Measurements from ENCODE around the gene GSN. TPM values are rescaled to one million over a fixed set of nuclear protein-coding genes. Genes with fewer than 3 reads are reported as not detected.

Gene GSN
- total and polyA plus RNA-seq, 9 of the 15 experiments (the other 6 are each of a cell fraction or from before 2014, with no cell fraction given), result 0.39 to 16.6 (median 8.2) TPM

GRCh38 chr9:121299467-121300282 lies 31.7 kb downstream of the GSN start:
- CTCF ChIA-PET (ENCODE audit: low intra/inter-chr PET ratio), result no interaction called here
- H3K4me3 ChIP-seq, result no peak overlapping the region
- no peaks in the 10 kb centered on the region for H4K20me1 ChIP-seq (replicated peaks; ENCODE audit: control insufficient read depth, insufficient read depth, low read length)
- H3K79me2 ChIP-seq (ENCODE audit: control insufficient read depth, insufficient read depth, low read length), result no peaks in the 10 kb centered on the region
- BruUV-seq (replicated peaks), result no TSS peak
- no peak overlapping the region for H3K4me2 ChIP-seq (ENCODE audit: insufficient read depth, low read length)
- no peak for FAIRE-seq
- TF ChIP-seq, protein P1, sequence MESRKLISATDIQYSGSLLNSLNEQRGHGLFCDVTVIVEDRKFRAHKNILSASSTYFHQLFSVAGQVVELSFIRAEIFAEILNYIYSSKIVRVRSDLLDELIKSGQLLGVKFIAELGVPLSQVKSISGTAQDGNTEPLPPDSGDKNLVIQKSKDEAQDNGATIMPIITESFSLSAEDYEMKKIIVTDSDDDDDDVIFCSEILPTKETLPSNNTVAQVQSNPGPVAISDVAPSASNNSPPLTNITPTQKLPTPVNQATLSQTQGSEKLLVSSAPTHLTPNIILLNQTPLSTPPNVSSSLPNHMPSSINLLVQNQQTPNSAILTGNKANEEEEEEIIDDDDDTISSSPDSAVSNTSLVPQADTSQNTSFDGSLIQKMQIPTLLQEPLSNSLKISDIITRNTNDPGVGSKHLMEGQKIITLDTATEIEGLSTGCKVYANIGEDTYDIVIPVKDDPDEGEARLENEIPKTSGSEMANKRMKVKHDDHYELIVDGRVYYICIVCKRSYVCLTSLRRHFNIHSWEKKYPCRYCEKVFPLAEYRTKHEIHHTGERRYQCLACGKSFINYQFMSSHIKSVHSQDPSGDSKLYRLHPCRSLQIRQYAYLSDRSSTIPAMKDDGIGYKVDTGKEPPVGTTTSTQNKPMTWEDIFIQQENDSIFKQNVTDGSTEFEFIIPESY (CRISPR knock-in tag; IDR thresholded peaks at IDR 0.05), result peak; percentile 51; the same call in 1 of the 2 replicates
- no peak for TF ChIP-seq CREB3L1 (IDR thresholded peaks at IDR 0.05; ENCODE audit: borderline replicate concordance, low read depth)
- H3K36me3 ChIP-seq (ENCODE audit: control insufficient read depth, insufficient read depth, low read length), result no peaks in the 10 kb centered on the region
- no peaks in the 10 kb centered on the region for H3K9me3 ChIP-seq (replicated peaks; ENCODE audit: control insufficient read depth, insufficient read depth, low read depth, low read length)
- H3K9ac ChIP-seq (ENCODE audit: insufficient read depth in 1 of 2, low read depth in 2 of 2, low read length in 2 of 2), result no peak overlapping the region
- intact Hi-C loops (cut with micrococcal nuclease) (no loop called here), in situ Hi-C loops (cut with MboI) (no loop called here)
- H2AFZ ChIP-seq (ENCODE audit: low read depth, low read length), result no peak overlapping the region
- WGBS (ENCODE audit: insufficient coverage, low coverage, missing lambda C conversion rate), result 81% methylated on average over 32 of the region's 74 CpGs
- H3K9me1 ChIP-seq (ENCODE audit: control insufficient read depth, insufficient read depth, low read length), result no peaks in the 10 kb centered on the region
- POLR2A ChIA-PET, result interaction anchor here (0.6 kb wide), 1 partner anchor 10 kb away, joined by 3 read pairs; no protein-coding TSS in a partner anchor
- peaks cover 6 to 23% of the 10 kb centered on the region in 2 experiments; a peak in 4 of 5 replicates for H3K4me1 ChIP-seq (replicated peaks in 1 of 2; ENCODE audit: control insufficient read depth in 2 of 2, insufficient read depth in 2 of 2, low read length in 2 of 2)
- no peak for ATAC-seq
- DNase-seq (ENCODE audit: extremely low read depth in 1 of 4, low spot score in 3 of 4), result no peak
- H3K27ac ChIP-seq (ENCODE audit: extremely low read depth, low read depth, low read length), result no peak overlapping the region
- no peaks in the 10 kb centered on the region for H3K27me3 ChIP-seq (ENCODE audit: control insufficient read depth in 2 of 2, insufficient read depth in 2 of 2, low read length in 2 of 2)

All from K562 (cell line).